Small intestine (tissue), 7 donors: ENCODE results near the gene SPTB. TPM values are rescaled to one million over a fixed set of nuclear protein-coding genes. Genes with fewer than 3 reads are reported as not detected.

Source experiments
- DNase-seq, 2 donors: peaks; one replicate each; pipeline versions ENCODE4 v3.0.0 to v3.0.0-alpha.2; 2013
- FAIRE-seq: peaks from 2 replicates; lab custom pipeline; 2012; peaks lifted over from hg19 to GRCh38; lab: Jason Lieb, UNC
- H3K27ac ChIP-seq, 3 donors: one replicate each; pipeline ENCODE4 v1.5.1; 2013; ENCODE audit warnings: low read length in 2 of 3, mild to moderate bottlenecking in 2 of 3, control low read depth in 1 of 3, inconsistent platforms in 1 of 3, low read depth in 1 of 3, moderate library complexity in 1 of 3
- H3K27me3 ChIP-seq, 3 donors: one replicate each; pipeline ENCODE4 v1.6.1; 2013; ENCODE audit warnings: low read length in 3 of 3, inconsistent platforms in 1 of 3; ENCODE audit not compliant: control insufficient read depth in 3 of 3, insufficient read depth in 3 of 3
- H3K36me3 ChIP-seq, 3 donors: one replicate each; pipeline ENCODE4 v1.6.1; 2013; ENCODE audit warnings: low read length in 3 of 3, inconsistent platforms in 1 of 3, low read depth in 1 of 3, mild to moderate bottlenecking in 1 of 3, moderate library complexity in 1 of 3; ENCODE audit not compliant: control insufficient read depth in 3 of 3, insufficient read depth in 2 of 3
- H3K4me1 ChIP-seq, 3 donors: one replicate each; pipeline ENCODE4 v1.6.1; 2013; ENCODE audit warnings: low read length in 2 of 3, inconsistent platforms in 1 of 3, low read depth in 1 of 3, mild to moderate bottlenecking in 1 of 3, moderate library complexity in 1 of 3; ENCODE audit not compliant: control insufficient read depth in 3 of 3, insufficient read depth in 2 of 3
- H3K4me3 ChIP-seq, 3 donors: one replicate each; pipeline ENCODE4 v1.5.1; 2013; ENCODE audit warnings: low read length in 3 of 3, control low read depth in 1 of 3, inconsistent platforms in 1 of 3, low read depth in 1 of 3, mild to moderate bottlenecking in 1 of 3, moderate library complexity in 1 of 3
- H3K9me3 ChIP-seq, 2 donors: one replicate each; pipeline ENCODE4 v1.6.1; 2013; ENCODE audit warnings: low read depth in 1 of 2, low read length in 1 of 2; ENCODE audit not compliant: control insufficient read depth in 2 of 2, insufficient read depth in 1 of 2
- WGBS, 3 donors: extraction: QIAGEN DNeasy Blood & Tissue Kit; methylation state at CpG; one replicate each; pipeline ENCODE4 v1.1.7; 2013; 5-methylcytosine and 5-hydroxymethylcytosine counted together
- polyA plus RNA-seq, 4 donors: library from polyadenylated mRNA; stranded (reverse) in 3 of 4; unstranded in 1 of 4; fragments of 200-250 nt in 3 of 4; fragments of 120-200 nt in 1 of 4; gene quantifications; one replicate each; pipeline versions ENCODE4 v1.2.1 to v1.2.3, GENCODE V29; 2013
- donor health status: healthy with polysubstance abuse.
- donor health status: control.
- donor health status: control.
- donor health status: Bipolar disorder and iron deficiency.
- donor health status: healthy.

The SPTB gene
- polyA plus RNA-seq, 4 donors = under 0.01 to 1.2 (median 0.66) TPM

- WGBS, 3 donors = 92 to 96% (median 94%) methylated on average over 18 of the region's 18 CpGs
- FAIRE-seq = no peak
- Histone ChIP-seq H3K9me3 (peaks cover 0 to 24% of the 10 kb centered on the region in 2 donors), H3K27ac (no peak overlapping the region), H3K27me3 (no peaks in the 10 kb centered on the region), H3K4me1 (no peaks in the 10 kb centered on the region), H3K4me3 (no peak overlapping the region), H3K36me3 (no peaks in the 10 kb centered on the region)
- no peak for DNase-seq
These were observed 106.7 kb downstream of the SPTB start for GRCh38 chr14:64773046-64773445.

GRCh38 chr14:64772397-64772950 is 107.2 kb downstream of the SPTB start:
- FAIRE-seq = no peak
- no peak overlapping the region for H3K4me3 ChIP-seq
- WGBS, 3 donors = 92 to 97% (median 95%) methylated on average over 35 to 36 of the region's 36 CpGs
- no peaks in the 10 kb centered on the region for H3K27me3 ChIP-seq
- no peak for DNase-seq
- H3K9me3 ChIP-seq = peaks cover 0 to 24% of the 10 kb centered on the region in 2 donors
- H3K27ac ChIP-seq = no peak overlapping the region
- no peaks in the 10 kb centered on the region for H3K36me3 ChIP-seq
- H3K4me1 ChIP-seq = no peaks in the 10 kb centered on the region

- Histone ChIP-seq H3K4me3 (no peak overlapping the region), H3K27me3 (no peaks in the 10 kb centered on the region), H3K27ac (no peak overlapping the region), H3K4me1 (no peaks in the 10 kb centered on the region), H3K9me3 (peaks cover 0 to 24% of the 10 kb centered on the region in 2 donors), H3K36me3 (no peaks in the 10 kb centered on the region)
- FAIRE-seq (no peak), DNase-seq (no peak)
- WGBS, 3 donors = 38 to 58% (median 45%) methylated on average over 2 of the region's 2 CpGs
These were observed 108.5 kb downstream of the SPTB start for GRCh38 chr14:64771161-64771560.

GRCh38 chr14:64770751-64771150 is 109.0 kb downstream of the SPTB start:
- WGBS, 3 donors = 89 to 90% (median 89%) methylated on average over 18 of the region's 18 CpGs
- no peak overlapping the region for H3K4me3 ChIP-seq
- DNase-seq = no peak

GRCh38 chr14:64769096-64770020 is 110.3 kb downstream of the SPTB start:
- peaks cover 0 to 4% (median 0%) of the 10 kb centered on the region in 3 donors for H3K4me1 ChIP-seq
- peaks cover 0 to 18% of the 10 kb centered on the region in 2 donors for H3K9me3 ChIP-seq
- no peak overlapping the region for H3K27ac ChIP-seq
- no peak overlapping the region for H3K4me3 ChIP-seq
- no peaks in the 10 kb centered on the region for H3K27me3 ChIP-seq
- DNase-seq (no peak), FAIRE-seq (no peak)
- 92 to 97% (median 95%) methylated on average over 17 of the region's 17 CpGs for WGBS, 3 donors
- no peaks in the 10 kb centered on the region for H3K36me3 ChIP-seq

More at GRCh38 chr14:64770751-64771150, 109.0 kb downstream of the SPTB start:
- no peak for FAIRE-seq
- peaks cover 0 to 24% of the 10 kb centered on the region in 2 donors for H3K9me3 ChIP-seq
- no peaks in the 10 kb centered on the region for H3K4me1 ChIP-seq
- H3K27me3 ChIP-seq = no peaks in the 10 kb centered on the region
- H3K27ac ChIP-seq = no peak overlapping the region
- H3K36me3 ChIP-seq = no peaks in the 10 kb centered on the region

GRCh38 chr14:64768401-64769095 is 111.2 kb downstream of the SPTB start:
- H3K9me3 ChIP-seq = peaks cover 0 to 11% of the 10 kb centered on the region in 2 donors
- H3K36me3 ChIP-seq = no peaks in the 10 kb centered on the region
- H3K27me3 ChIP-seq = no peaks in the 10 kb centered on the region
- no peak overlapping the region for H3K4me3 ChIP-seq
- FAIRE-seq (no peak), DNase-seq (no peak)
- H3K4me1 ChIP-seq = peaks cover 0 to 10% (median 0%) of the 10 kb centered on the region in 3 donors
- no peak overlapping the region for H3K27ac ChIP-seq
- 74 to 80% (median 77%) methylated on average over 12 to 13 of the region's 13 CpGs for WGBS, 3 donors

GRCh38 chr14:64767215-64767964 is 112.3 kb downstream of the SPTB start:
- Histone ChIP-seq H3K27me3 (no peaks in the 10 kb centered on the region), H3K4me3 (no peak overlapping the region), H3K9me3 (no peaks in the 10 kb centered on the region), H3K4me1 (peaks cover 0 to 15% (median 0%) of the 10 kb centered on the region in 3 donors), H3K27ac (no peak overlapping the region), H3K36me3 (no peaks in the 10 kb centered on the region)
- no peak for FAIRE-seq
- no peak for DNase-seq
- 74 to 79% (median 77%) methylated on average over 15 of the region's 15 CpGs for WGBS, 3 donors
